ENCODE results near the gene DIMT1.

Gene DIMT1

GRCh38 chr5:62403411-62404250 is at the start of gene DIMT1:
TSS of gene DIMT1 (minus strand) at chr5:62403905. CDS start at chr5:62403772, 133 bp downstream.
- peak; percentile 96 to 97 for DNase-seq

DNA sequence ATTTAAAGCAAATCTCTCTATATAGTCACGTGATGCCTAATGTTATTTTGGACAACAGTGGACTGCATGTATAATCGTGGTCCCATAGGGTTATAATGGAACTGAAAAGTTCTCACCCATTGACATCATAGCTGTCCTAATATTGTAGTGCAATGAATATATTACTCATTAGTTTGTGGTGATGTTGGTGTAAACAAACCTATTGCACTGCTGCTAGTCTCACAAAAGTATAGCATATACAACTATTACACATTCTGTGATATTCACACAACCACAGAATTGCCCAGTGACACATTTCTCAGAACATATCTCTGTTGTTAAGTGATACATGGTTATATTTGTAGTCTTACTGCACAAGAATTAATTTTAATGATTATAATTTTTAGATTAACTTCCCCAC is 46.6 kb upstream of the DIMT1 start:
- no peak for DNase-seq

GRCh38 chr5:62448528-62448927 is 44.8 kb upstream of the DIMT1 start:
- DNase-seq: no peak

DNA sequence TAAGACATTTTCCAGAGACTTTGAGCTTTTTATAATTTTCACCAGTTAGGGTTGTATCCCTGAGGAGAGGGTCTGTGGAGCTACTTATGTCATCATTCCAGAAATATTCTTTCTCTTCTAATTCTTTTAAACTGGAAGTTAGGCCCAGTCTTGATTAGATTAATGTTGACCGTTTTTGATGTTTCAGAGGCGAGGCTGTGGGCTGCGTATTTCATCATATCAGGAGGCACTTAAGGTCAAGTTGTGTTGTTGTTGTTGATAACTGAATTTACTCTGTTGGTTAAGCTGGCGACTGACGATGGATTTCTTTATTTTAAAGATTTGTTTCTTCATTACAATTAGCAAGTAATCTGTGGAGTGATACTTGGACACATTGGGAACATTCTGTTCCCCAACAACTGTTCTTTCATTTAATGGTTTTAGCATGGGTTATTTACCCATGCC is 28.9 kb upstream of the DIMT1 start:
- peak; percentile 10 to 30 for DNase-seq

DNA sequence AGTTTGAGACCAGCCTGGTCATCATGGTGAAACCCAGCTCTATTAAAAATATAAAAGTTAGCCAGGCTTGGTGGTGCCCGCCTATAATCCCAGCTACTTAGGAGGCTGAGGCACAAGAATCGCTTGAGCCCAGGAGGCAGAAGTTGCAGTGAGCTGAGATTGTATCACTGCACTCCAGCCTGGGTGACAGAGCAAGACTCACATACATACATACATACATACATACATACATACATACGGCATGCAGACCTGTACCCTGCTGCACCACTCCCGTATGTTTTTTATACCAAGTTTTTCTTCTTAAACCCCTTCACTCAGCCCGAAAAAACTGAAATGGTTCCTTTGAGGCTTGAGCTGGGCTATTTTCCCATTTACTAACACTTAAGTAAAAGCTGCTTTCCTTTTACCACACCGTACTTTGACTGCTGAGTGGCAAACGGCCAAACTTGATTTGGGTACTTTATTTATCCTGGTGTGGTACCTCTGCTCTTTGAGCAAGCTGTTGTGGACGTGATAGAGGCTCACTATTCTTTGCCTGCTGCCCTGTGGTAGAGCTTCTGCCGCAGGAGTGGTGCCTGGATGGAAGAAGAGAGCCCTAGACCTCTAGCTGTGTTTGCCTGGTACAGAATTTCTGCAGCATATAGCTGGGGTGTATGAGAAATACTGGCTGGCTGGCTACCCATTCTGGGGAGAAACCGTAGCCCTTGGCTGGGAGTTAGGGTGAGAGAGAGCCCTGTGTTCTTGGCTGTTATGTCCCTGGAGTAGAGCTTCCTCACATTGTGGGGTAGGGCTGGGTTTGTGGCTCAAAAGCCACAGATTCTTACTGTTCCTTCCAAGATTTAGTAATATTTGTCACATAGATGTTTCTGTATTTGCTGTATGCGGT is 28.3 kb upstream of the DIMT1 start:
- DNase-seq: peak; percentile 17 to 20

- DNase-seq: no peak
Measured at GRCh38 chr5:62424763-62425162, 21.1 kb upstream of the DIMT1 start.

DNA sequence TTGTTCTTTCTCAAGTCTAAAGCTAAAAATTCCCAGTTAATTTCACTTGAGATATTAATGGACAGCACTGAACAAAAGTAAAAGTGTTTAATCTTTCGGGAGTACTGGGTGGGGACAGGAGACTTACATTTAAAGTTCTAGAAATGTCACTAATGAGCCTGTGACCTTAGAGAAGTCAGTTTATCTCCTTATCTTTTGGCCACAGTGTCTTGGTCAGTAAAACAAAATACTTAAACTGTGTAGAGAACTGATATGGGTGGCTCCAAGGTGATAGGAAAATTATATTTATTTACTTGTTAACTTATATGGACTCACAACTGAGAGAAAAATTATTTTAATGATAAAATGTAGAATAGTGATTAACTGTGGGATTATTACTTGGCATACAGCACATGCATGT is 17.7 kb upstream of the DIMT1 start:
- no peak for DNase-seq

GRCh38 chr5:62419609-62420008 is 15.9 kb upstream of the DIMT1 start:
- no peak for DNase-seq

GRCh38 chr5:62418462-62419076 is 14.9 kb upstream of the DIMT1 start:
- no peak for DNase-seq

- peak; percentile 48 to 62 for DNase-seq
Measured at GRCh38 chr5:62413711-62414110, 10.0 kb upstream of the DIMT1 start.

DNA sequence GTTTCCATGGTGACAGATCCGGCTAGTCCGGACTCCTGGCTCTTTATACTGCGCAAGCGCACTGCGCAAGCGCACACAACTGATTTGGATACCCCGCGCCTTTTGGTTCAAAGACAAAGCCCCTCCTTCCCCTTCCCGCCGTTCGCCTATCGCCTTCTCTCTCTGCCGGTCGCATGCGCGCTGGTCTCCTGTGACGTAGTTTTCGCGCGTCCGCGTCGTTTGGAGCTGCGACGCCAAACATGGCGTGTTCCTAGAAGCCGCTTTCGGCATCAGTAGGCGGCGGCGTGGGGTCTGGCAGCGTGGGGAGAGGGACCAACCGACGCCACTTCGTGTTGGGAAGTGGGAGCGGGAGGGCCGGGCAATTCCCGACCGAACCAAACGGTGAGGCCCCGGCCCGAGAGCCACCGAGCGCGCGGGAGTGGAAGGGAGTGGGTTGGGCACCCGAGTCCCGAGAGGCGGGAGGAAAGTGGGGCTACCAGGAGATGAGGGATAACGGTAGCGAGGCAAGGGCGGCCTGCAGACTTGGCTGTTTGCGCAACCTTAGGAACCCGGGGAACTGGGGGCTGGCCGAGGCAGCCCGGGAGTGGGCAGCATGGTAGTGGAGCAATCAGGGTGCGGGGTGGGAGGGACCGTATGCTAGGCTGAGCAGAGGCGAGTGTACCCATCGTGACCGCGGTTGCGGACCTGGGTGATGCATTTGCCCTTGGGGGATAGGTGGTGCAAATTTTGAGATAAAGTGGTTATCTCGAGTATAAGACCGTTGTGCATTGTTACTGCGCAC is 9.0 kb upstream of the DIMT1 start, which contains the start of gene IPO11:
Gene IPO11 (plus strand): TSS at position 215 of the 781 bp plus-strand sequence. CDS start 24,517 bp downstream, outside the sequence.
- peak; percentile 99 to 100 for DNase-seq

DNA sequence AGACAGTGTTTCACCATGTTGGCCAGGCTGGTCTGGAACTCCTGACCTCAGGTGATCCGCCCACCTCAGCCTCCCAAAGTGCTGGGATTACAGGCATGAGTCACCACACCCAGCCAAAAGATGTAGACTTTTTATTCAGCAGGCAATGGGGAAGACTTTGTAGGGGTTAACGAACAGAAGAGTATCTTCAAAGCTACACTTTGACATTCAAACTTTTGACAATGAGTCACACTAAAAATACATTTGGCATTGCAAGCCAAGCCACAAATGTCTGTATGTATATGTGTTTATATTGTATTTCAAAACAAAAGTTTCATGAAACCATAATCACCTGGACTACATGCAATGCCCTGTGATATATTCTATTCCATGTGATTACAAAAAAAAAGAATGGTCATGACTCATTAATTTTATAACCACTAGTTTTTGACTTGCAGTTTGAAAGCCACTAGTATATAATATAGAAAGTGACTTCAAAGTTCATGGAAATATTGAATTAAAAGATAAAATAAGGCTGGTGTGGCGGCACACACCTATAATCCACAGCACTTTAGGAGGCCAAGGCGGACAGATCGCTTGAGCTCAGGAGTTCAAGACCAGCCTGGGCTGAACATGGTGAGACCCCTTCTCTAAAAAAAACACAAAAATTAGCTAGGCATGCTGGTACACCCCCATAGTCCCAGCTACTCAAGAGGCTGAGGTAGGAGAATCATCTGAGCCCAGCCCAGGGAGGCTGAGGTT is 8.3 kb downstream of the DIMT1 start:
- DNase-seq: no peak

DNA sequence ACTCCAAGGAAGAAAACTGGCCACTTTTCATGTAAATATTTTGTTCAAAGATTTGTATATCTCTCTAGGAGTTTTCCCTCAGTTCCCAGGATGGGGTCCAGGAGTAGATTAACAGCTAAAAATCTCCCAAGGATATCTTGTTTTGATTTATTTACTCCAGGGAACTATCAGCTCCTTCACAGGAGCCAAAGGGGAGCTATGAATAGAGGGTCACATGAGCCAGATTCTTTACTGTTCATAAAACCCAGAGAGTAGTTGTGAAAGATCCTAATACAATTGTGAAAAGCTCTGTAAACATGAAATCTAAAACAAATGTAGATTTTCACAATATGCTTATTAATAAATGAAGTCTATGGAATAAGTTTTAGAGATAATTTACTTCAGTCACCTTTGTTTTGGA is 16.9 kb downstream of the DIMT1 start:
- DNase-seq: no peak

DNA sequence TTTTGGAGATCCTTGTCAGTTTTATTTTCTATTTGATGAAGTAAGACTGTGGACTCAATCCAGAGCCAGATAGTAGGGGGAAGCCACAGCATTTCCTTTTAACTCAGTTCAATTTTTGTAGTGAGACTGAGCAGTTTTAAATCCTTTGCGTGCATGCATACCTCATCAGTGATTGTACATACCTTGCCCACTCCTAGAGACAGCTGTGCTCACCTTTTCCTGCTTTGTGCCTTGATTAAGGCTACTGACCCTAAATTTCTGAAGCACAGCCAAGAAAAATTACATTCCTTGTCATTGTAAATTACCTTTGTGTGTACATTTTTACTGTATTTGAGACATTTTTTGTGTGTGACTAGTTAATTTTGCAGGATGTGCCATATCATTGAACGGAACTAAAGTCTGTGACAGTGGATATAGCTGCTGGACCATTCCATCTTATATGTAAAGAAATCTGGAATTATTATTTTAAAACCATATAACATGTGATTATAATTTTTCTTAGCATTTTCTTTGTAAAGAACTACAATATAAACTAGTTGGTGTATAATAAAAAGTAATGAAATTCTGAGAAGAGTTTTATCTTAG is 17.8 kb downstream of the DIMT1 start:
- no peak for DNase-seq

DNA sequence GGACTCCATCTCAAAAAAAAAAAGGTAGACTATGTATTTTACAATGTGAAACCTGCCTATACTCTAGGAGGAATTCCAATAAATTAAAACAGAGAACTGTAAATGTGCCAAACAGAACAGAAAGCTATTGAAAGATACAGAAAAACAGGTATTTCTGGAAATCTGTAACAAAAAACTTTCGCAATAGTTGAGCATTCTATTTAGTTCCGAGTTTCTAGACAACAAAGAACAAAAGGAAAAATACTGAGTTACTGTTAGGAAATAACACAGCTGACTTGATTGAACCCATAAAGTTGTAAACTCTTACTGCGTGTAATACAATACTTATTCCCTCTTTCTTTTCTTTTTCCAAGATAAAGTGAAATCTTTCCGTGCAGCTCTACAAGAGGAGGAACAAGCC is 18.6 kb downstream of the DIMT1 start:
- no peak for DNase-seq

DNA sequence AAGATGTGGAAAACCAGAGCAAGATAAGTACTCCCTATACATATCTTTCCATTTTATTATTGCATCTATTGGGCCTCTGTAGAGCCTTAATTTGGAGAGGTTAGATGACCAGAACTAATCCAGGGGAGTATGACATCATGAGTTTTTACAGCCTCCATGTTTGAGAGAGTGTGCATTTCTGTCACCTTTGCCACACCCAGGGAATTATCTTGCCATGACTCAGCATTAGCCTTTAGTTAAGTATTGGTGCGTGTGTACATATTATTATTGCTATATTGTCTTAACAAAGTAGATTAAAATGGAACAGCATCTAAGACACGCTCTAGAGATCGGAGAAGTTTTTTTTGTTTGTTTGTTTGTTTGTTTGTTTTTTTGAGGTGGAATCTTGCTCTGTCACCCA is 27.6 kb downstream of the DIMT1 start:
- no peak for DNase-seq

GRCh38 chr5:62375627-62376026 is 28.1 kb downstream of the DIMT1 start:
- no peak for DNase-seq

- DNase-seq: no peak
Measured at GRCh38 chr5:62374090-62374489, 29.6 kb downstream of the DIMT1 start.

DNA sequence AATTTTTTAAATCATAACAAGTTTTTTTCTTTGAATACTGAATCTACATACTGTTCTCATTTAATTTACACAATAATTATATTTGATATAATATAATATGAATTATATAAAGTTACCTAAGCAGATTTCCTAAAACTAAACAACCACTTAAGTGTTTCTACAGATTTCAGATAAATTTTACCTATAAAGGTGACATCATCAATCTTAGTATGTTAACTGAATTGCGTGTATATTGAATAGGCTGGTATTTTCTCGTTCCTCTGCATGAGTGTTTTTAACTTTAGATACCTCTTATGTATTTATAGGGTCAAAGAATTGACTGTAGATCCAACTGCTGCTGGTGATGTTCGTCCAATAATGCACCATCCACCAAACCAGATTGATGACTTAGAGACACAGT is 30.3 kb downstream of the DIMT1 start:
- DNase-seq: no peak

DNA sequence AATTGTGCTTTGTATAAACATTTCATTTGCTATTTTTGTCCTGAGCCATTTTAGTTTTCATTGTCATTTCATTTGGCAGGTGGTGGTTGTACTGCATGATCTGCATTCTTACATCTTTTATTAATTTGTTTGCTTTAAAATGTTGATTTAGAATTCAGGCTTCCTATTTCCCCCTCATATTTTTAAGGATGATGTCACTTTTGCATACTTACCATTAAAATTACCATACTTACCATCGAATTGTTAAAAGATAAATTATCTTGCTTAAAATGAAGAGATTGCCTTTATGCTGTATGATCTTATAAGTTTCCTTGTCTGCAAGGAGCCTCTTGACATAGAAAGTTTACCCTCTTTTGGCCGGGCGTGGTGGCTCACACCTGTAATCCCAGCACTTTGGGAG is 31.1 kb downstream of the DIMT1 start:
- DNase-seq: no peak

DNA sequence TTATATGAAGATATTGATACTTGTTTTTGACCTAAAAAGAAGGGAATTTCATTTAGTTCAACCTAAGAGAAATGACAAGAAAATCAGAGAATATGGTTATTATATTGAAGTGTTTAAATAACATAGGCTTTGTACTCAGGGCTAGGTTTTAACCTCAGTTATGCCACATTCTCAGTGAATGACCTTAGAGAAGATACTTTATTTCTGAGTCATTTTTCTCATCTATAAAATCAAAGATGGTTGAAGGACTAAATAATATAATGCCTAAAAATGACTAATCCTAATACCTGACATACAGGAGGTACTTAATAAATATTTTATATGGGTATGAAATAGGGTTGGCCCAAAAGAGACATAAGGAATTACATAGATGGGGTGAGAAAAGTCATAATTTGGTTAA is 32.3 kb downstream of the DIMT1 start:
- DNase-seq: no peak

Data from inflammatory macrophage treated with lipopolysaccharide for 1 hour (primary cell).